GM19238 (cell line): ENCODE measurements around the gene RBM4B.

Source experiments
- DNase-seq: peaks from one replicate; pipeline ENCODE4 v3.0.0; 2011; ENCODE audit warnings: low spot score; ENCODE audit not compliant: insufficient read length

The RBM4B gene

GRCh38 chr11:66707486-66707885, 29.8 kb upstream of the RBM4B start:
- no peak for DNase-seq

- DNase-seq: no peak
Measured at GRCh38 chr11:66706989-66707388, 29.3 kb upstream of the RBM4B start.

GRCh38 chr11:66705587-66706335, 28.1 kb upstream of the RBM4B start:
- no peak for DNase-seq

GRCh38 chr11:66704659-66705360, 27.1 kb upstream of the RBM4B start:
- no peak for DNase-seq

GRCh38 chr11:66701432-66702240, 23.9 kb upstream of the RBM4B start:
- DNase-seq: no peak

- no peak for DNase-seq
Measured at GRCh38 chr11:66700742-66701141, 23.1 kb upstream of the RBM4B start.

GRCh38 chr11:66700337-66700736, 22.6 kb upstream of the RBM4B start:
- DNase-seq: no peak

GRCh38 chr11:66698491-66698890, 20.8 kb upstream of the RBM4B start:
- no peak for DNase-seq

GRCh38 chr11:66697988-66698387, 20.3 kb upstream of the RBM4B start:
- no peak for DNase-seq

GRCh38 chr11:66696146-66696545, 18.5 kb upstream of the RBM4B start:
- no peak for DNase-seq

- peak; percentile 87 for DNase-seq
Measured at GRCh38 chr11:66694732-66695207, 17.1 kb upstream of the RBM4B start.

- no peak for DNase-seq
Measured at GRCh38 chr11:66694056-66694410, 16.3 kb upstream of the RBM4B start.

- DNase-seq: no peak
Measured at GRCh38 chr11:66693356-66694055, 15.8 kb upstream of the RBM4B start.

- no peak for DNase-seq
Measured at GRCh38 chr11:66692871-66693331, 15.2 kb upstream of the RBM4B start.

GRCh38 chr11:66692446-66692845, 14.8 kb upstream of the RBM4B start:
- DNase-seq: no peak

- no peak for DNase-seq
Measured at GRCh38 chr11:66691311-66691980, 13.8 kb upstream of the RBM4B start.

- DNase-seq: no peak
Measured at GRCh38 chr11:66689661-66690590, 12.2 kb upstream of the RBM4B start.

- DNase-seq: no peak
Measured at GRCh38 chr11:66688561-66689534, 11.2 kb upstream of the RBM4B start.
